C4-2B (cell line): ENCODE data around the gene FMO1.

Experiments
- ZFX ChIP-seq: fragments of 450-650 bp; IDR thresholded peaks from 2 replicates; pipeline ENCODE4 v1.6.1; 2017
- TF ChIP-seq, protein P1 (sequence below): fragments of 450-650 bp; conservative IDR thresholded peaks from 2 replicates; pipeline ENCODE4 v1.5.1; 2017; ENCODE audit warnings: mild to moderate bottlenecking

GRCh38 chr1:171292799-171293198, 44.5 kb downstream of the FMO1 start:
- TF ChIP-seq, protein P1, sequence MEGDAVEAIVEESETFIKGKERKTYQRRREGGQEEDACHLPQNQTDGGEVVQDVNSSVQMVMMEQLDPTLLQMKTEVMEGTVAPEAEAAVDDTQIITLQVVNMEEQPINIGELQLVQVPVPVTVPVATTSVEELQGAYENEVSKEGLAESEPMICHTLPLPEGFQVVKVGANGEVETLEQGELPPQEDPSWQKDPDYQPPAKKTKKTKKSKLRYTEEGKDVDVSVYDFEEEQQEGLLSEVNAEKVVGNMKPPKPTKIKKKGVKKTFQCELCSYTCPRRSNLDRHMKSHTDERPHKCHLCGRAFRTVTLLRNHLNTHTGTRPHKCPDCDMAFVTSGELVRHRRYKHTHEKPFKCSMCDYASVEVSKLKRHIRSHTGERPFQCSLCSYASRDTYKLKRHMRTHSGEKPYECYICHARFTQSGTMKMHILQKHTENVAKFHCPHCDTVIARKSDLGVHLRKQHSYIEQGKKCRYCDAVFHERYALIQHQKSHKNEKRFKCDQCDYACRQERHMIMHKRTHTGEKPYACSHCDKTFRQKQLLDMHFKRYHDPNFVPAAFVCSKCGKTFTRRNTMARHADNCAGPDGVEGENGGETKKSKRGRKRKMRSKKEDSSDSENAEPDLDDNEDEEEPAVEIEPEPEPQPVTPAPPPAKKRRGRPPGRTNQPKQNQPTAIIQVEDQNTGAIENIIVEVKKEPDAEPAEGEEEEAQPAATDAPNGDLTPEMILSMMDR, result no peak
- no peak for TF ChIP-seq ZFX
